Bronchial epithelial cell (primary cell): ENCODE measurements around the gene GUCY1A2. TPM values are rescaled to one million over a fixed set of nuclear protein-coding genes. Genes with fewer than 3 reads are reported as not detected.
A peak's percentile ranks its signal among the peaks of the same experiment; 100 is the strongest.

Experiments
- DNase-seq: peaks from one replicate; pipeline ENCODE4 v3.0.0-alpha.2; 2010; ENCODE audit warnings: low read depth
- FAIRE-seq: peaks from 2 replicates; lab custom pipeline; 2011; peaks lifted over from hg19 to GRCh38; lab: Jason Lieb, UNC
- H3K27me3 ChIP-seq: 2 replicates; pipeline ENCODE4 v1.5.1; 2011; ENCODE audit warnings: low read length; ENCODE audit not compliant: control insufficient read depth, insufficient read depth
- H3K36me3 ChIP-seq: 2 replicates; pipeline ENCODE4 v1.5.1; 2011; ENCODE audit warnings: low read length; ENCODE audit not compliant: control insufficient read depth, insufficient read depth
- H3K4me3 ChIP-seq: 2 replicates; pipeline ENCODE4 v1.5.1; 2011; ENCODE audit warnings: mild to moderate bottlenecking, low read depth, low read length, control low read depth
- CTCF ChIP-seq: IDR thresholded peaks from 2 replicates; pipeline ENCODE4 v1.5.1; 2011; ENCODE audit warnings: mild to moderate bottlenecking, moderate library complexity, low read length, control low read depth, inconsistent platforms; ENCODE audit not compliant: insufficient read depth, severe bottlenecking
- total RNA-seq: library from RNA; depleted of rRNA; stranded (reverse); fragments of >200 nt; gene quantifications from 2 replicates; pipeline ENCODE4 v1.2.1, GENCODE V29; 2014

Gene GUCY1A2
- total RNA-seq, 1 donor from 2014 or later, result not detected

- no peaks in the 10 kb centered on the region for H3K36me3 ChIP-seq
- FAIRE-seq, result no peak
- no peak for TF ChIP-seq CTCF
- DNase-seq, result no peak
- H3K27me3 ChIP-seq, result no peaks in the 10 kb centered on the region
- no peak overlapping the region for H3K4me3 ChIP-seq
Observed at GRCh38 chr11:106728379-106728778, 289.9 kb downstream of the GUCY1A2 start.

GRCh38 chr11:106727256-106727655, 291.0 kb downstream of the GUCY1A2 start:
- Histone ChIP-seq H3K4me3 (no peak overlapping the region), H3K36me3 (no peaks in the 10 kb centered on the region), H3K27me3 (no peaks in the 10 kb centered on the region)
- no peak for TF ChIP-seq CTCF
- no peak for DNase-seq
- no peak for FAIRE-seq

GRCh38 chr11:106724293-106724892, 293.9 kb downstream of the GUCY1A2 start:
- Histone ChIP-seq H3K36me3 (no peaks in the 10 kb centered on the region), H3K4me3 (no peak overlapping the region), H3K27me3 (no peaks in the 10 kb centered on the region)
- no peak for TF ChIP-seq CTCF
- FAIRE-seq (no peak), DNase-seq (peak; percentile 60)

GRCh38 chr11:106723071-106723470, 295.2 kb downstream of the GUCY1A2 start:
- Histone ChIP-seq H3K27me3 (no peaks in the 10 kb centered on the region), H3K36me3 (no peaks in the 10 kb centered on the region), H3K4me3 (no peak overlapping the region)
- FAIRE-seq, result no peak
- no peak for TF ChIP-seq CTCF
- no peak for DNase-seq

GRCh38 chr11:106717222-106717621, 301.1 kb downstream of the GUCY1A2 start:
- Histone ChIP-seq H3K36me3 (no peaks in the 10 kb centered on the region), H3K4me3 (no peak overlapping the region), H3K27me3 (no peaks in the 10 kb centered on the region)
- DNase-seq (peak; percentile 29), FAIRE-seq (no peak)
- TF ChIP-seq CTCF, result no peak

GRCh38 chr11:106714199-106714598, 304.1 kb downstream of the GUCY1A2 start:
- H3K4me3 ChIP-seq, result no peak overlapping the region
- TF ChIP-seq CTCF, result no peak
- FAIRE-seq (peak; percentile 43), DNase-seq (no peak)
- no peaks in the 10 kb centered on the region for H3K36me3 ChIP-seq
- H3K27me3 ChIP-seq, result no peaks in the 10 kb centered on the region
